Activated CD8-positive, alpha-beta memory T cell treated with anti-CD3 and anti-CD28 coated beads for 1 hour (primary cell): ENCODE data around the gene MAPK10.
"Not testable (repeated sequence)": the region's sequence is repeated elsewhere in the genome, so short reads cannot be mapped to it uniquely, and the experiment has no call there.

Experiments
- DNase-seq, 2 donors: peaks; one replicate each; pipeline ENCODE4 v3.0.0-alpha.2; 2020; ENCODE audit warnings: low read depth in 1 of 2; ENCODE audit errors: extremely low read depth in 1 of 2

Gene MAPK10

DNA sequence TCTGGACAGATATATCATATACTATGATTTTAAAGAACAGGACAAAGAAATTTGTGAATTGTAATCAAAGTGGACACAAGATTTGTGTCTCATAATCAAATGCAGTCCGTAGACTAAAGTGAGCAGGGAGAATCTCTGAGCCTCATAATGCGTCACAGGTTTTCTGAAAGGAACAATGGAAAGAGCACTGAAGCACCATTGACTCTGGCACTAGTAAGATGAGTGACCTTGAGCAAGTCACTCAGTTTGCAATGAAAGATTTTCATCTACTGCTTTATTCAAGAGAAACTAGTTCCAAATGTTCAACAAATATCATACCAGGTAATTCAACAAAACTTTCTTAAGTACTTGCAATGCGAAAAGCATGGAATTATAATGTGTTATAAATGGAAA lies 315.3 kb downstream of the MAPK10 start:
- DNase-seq: no peak

DNA sequence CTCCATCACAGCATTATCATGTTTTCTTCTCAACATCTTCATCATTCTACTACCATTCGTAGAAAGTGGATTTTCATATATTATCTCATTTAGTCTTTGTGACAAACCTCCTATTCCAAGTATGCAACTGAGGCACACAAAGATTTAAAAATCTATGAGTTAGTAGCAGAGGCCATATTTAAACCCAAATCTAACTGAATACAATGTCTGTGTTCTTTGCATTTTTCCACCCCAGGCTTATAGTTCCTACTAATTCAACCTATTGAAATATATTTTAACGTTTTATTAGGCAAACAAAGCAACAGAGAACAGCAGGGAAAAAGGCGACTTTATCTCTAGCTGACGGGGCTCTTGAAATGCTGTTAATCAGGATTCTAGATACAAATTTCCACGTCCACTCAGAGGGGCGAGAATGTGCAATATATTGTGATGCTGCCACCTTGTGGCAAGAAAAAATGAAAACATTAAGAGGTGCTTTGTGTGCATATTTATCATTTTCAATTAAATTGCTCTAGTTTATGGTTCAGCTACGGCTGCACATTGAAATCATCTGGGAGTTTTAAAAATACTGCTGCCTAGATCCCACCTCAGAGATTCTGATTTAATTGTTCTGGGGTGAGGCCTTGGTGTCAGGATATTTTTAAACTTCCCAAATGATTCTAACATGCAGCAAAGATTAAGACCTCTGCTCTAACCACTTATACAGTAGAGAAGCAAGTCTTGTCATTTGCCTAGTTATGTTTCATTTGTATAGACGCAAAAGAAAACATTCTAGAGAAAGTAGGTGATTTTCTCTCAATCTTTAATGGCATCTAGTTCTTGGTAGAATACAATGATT lies 315.9 kb downstream of the MAPK10 start:
- no peak for DNase-seq

DNA sequence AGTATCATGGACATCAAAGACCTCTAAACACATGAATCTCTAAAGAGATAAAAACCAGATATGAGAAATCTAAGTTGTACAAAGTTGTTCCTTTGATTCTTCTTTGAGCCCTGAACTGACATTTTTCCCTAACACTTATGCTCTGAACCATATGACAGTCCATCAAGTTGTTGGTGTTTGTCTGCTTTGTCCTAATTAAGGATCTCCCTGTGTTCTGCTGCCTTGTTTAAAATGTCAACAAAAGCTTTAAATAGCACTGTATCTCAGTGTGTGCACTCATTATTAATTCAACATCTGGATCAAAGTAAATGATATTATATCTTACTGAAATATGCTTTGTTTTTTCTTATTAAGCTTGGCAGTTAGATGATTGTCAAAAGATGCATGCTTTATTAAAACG lies 321.8 kb downstream of the MAPK10 start:
- no peak for DNase-seq

DNA sequence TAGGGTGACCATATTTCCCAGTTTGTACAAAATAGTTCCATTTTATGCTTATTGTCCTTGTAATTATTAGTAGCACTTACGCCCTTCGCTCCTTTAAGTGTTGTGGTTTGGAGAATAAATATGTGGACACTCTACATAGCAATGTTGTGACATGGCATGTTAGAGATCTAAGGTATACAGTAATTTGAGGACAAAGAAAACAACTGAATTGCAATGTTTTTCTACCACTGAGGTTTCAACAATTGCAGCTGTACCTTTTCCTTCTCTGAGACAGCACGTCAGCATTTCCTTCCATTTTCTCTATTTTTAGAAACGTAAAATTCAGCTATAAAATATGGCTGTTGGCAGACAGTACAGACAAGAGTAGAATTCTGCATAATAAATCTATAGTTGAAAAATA lies 323.1 kb downstream of the MAPK10 start:
- DNase-seq: no peak

DNA sequence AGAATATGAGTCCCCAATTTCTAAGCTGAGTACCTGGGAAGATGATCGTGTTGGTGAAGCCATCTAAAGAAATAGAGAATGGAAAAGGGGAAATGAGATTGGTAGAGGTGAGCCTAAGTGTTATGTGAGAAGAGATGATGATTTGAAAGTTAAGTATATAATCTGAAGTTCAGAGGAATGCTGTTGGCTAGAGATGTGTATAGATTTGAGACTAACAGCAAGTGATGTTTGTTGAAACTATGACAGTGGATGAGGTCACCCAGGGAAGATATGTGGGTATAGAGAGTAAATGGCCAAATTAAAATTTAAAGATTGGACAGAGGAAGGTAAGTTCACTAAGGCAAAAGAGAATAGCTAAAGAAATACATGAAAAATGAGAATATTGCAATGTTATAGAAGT lies 324.2 kb downstream of the MAPK10 start:
- DNase-seq: no peak

DNA sequence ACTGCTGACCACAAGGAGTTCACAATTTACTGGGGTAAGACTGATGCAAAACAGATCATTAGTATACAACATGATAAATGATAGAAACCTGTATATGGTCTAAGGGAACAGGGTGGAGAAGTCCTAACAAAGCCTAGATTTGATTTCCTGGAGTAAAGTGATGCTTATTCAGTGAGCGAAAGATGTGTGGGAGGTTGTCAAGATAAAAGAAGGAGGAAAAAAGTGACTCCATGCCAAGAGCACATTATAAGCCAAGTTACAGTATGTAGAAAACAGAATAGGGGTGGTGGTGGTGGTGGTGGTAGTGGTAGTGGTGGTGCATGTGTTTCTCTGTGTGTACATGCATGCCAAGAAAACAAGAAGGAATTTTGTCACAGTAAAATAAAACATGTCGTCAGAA lies 325.2 kb downstream of the MAPK10 start:
- no peak for DNase-seq

DNA sequence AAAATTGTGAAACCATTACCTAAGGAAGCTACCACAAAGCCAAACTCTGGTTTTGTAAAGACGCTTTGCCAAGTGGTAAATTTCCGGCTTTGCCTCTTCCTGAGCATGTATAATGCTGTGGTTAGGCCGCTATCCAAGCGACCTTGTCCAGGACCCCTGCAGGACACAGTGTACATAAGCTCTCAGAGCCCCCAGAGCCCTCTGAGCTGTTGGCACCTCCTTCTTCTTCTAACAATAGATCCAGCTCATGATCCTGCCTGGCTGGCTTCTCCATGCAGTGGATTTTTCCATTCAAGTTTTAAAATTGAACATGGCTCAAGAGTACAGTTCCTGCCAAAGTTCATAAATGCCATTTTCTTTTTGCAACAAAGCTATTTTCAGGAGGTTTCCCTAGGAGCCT lies 326.7 kb downstream of the MAPK10 start:
- DNase-seq: no peak

DNA sequence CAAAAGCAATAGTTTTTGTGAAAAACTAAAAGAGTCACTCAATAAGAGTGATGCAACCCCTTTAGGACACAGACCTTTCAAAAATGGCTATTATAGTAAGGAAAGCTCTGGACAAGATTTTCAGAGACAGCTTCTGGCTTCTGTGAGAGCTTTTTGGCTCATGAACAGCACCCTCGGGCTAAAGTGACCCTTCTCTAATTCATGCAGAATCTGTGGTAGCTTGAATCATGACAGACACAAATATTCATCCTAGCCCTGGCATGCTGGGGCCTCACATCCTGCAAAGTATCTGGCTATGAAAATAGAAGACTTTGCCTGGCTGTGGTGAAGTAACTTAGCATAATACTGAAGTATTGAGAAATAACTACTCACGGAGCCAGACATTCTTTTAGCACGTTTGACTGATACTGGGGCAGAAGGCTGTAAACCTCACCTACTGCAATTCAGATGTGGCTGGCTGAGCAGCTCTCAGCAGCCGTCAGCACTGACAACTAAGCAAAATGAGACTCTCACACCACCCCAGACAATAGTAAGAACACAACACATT lies 327.3 kb downstream of the MAPK10 start:
- no peak for DNase-seq

DNA sequence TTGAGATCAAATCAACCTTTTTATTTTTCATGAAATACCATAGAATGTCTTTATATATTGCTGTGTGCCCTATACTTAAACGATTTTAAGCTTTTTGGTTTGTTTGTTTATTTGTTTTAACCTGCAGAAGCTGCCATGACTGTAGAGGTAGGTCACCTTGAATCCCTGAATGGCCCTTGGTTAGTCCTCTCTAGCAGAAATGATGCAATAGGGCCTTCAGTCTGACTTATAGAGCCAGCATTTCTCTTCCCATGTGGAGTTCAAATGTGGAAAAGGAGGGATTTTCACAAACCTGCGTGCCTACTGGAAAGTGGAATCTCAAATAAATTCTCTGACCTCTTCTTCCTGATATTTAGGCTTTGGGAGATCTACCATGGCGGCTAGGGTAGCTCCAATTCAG lies 327.9 kb downstream of the MAPK10 start:
- no peak for DNase-seq

GRCh38 chr4:86026720-86027119 lies 333.1 kb downstream of the MAPK10 start:
- no peak for DNase-seq

DNA sequence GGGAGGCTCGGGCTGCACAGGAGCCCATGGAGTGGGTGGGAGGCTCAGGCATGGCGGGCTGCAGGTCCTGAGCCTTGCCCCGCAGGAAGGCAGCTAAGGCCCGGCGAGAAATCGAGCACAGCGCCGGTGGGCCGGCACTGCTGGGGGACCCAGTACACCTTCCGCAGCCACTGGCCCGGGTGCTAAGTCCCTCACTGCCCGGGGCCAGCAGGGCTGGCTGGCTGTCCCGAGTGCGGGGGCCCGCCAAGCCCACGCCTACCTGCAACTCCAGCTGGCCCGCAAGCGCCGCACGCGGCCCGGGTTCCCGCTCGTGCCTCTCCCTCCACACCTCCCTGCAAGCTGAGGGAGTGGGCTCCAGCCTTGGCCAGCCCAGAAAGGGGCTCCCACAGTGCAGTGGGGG lies 338.2 kb downstream of the MAPK10 start:
- DNase-seq: not testable (repeated sequence)

DNA sequence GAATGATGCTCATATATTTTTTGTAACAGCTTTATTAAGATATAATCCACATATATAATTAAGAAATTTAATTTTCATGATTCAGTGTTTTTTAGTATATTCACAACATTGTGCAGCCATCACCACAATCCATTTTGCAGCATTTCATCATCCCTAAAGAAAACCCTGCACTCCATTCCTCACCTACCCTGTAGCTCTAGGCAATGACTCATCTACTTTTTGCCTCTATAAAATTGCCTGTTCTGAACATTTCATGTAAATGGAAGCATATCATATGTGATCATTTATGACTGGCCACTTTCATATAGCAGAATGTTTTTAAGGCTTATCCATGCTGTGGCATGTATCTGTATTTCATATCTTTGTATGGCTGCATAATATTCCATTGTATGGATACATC lies 339.9 kb downstream of the MAPK10 start:
- DNase-seq: no peak

- no peak for DNase-seq
Observed at GRCh38 chr4:86019362-86019761, 340.5 kb downstream of the MAPK10 start.

DNA sequence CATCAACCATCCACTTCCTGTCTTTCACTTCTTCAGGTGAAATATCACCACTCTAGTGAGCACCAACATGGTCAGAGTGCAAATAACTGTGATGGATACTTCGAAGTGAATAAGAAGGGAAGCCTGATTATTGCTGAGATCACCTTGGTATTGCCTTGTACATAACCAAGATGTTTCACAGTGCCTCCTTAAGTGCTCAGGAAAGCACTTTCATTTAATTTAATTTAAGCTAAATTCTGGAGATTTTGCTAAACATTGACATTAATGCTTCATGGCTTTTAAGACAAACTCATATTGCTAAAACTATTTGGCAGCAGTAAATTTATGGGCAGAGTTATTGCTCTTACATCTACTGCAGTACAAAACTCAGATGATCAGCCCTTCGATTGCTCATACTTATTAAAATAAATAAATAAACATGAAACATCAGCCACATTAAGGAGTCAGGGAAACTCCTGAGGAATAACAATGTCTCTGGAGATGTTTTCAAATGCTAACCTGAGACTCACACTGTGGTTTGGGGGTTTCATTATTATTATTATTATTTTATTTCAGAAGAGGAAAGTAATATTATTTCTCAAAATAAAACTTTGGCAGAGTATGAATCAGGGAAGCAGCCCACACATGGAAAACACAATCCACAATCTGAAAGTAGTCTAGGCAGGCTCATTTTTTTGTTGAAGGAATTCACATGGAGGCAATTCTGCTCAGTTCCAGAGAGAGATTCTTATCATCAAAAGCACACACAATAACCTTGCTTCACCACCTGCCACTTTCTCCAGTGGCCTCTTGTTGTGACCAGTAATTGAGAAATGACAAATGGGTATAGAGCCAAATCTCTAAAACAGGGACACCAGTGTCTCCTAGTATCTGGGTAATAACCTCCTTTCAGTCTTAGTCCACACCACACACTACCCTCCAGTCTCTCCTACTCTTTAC lies 344.2 kb downstream of the MAPK10 start:
- no peak for DNase-seq

GRCh38 chr4:86014599-86014998 lies 345.3 kb downstream of the MAPK10 start:
- no peak for DNase-seq

GRCh38 chr4:86013621-86014020 lies 346.2 kb downstream of the MAPK10 start:
- DNase-seq: no peak

DNA sequence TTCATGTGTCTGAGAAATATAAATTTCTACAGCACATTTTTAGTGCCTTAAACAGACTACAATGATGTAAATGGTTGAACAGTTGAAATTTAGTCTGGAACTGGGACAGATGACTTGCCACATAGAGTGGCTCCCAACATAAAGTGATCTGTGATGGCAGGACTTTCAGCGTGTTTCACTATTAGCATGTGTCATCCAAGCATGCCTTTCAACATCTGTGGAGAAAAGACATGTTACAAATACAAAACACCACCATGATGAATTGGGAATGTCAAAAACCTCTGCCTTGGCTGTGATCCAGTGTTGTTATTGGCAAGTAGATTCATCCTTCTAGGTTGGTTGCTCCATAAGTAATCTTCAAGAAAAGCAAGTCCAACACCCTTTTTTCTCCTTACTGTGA lies 348.7 kb downstream of the MAPK10 start:
- DNase-seq: no peak

DNA sequence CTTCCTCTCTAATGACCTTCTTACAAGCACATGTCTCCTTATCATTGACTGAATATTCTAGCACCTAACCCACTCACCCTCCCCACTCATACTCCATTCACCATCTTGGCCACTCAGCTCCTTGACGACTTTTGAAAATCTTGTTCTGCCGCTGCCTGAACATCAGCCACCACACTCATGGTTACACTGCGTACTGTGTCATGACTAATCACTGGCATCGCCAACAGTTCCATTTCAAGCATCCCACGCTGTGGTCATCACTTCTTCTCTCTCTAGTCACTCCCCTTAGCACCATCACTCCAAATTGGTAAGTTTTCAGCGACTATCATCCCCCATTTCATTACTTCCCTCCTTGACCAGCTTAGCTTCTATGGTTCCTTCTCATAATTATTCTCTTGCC lies 352.8 kb downstream of the MAPK10 start:
- DNase-seq: no peak

DNA sequence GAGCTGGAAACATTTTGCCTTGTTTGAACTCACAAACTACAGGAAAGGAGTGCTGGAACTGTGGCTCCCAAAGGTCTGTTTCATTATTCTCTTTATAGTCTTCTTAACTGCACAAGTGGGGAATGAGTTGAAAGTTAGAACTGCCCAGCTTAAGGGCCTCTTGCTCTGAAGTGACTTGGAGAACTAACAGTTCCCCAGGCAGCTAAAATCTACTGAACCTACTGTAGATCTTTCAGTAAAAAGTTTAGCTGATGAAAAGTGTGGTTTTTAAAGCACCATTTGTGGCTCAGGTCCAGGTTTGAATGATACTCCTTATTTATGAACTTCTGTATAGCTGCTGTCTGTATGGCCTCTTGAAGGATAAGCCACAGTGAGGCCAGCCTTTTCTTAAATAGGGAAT lies 353.8 kb downstream of the MAPK10 start:
- no peak for DNase-seq

DNA sequence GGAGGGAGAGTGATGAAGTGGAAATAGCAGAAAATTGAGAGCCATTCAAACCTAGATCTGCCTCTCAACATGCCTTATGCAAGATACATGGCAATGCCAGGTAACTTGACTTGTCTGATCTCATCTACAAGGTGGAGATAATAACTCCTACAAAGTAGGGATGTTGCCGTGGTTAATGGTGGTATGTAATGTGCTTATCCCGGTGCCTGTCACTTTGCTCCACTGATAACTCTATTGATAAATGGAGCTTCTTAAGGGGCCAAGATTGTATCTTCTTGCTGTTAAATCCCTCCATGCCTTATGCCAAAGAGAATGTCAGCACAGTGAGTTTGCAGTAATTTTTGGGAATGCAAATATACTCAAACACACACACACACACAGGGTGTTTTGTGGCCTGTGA lies 355.8 kb downstream of the MAPK10 start:
- DNase-seq: no peak

DNA sequence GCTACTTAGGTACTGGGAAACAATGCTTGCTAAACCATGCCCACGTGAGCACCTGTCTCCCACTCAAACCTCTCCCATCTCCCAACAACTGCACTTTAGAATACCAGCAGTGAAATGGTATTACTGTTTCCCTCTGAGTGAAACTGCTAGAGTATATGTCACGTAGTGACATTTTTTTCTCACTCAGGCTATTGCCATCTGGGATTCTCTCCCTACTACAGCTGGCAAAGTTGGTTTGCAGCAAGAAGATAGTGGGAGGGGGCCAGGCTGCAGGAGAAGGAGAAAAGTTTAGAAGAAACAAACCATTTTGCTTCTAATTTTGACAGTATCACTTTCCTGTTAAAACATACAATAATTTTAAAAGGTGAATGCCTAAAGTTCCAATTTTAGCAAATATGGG lies 358.3 kb downstream of the MAPK10 start:
- no peak for DNase-seq

DNA sequence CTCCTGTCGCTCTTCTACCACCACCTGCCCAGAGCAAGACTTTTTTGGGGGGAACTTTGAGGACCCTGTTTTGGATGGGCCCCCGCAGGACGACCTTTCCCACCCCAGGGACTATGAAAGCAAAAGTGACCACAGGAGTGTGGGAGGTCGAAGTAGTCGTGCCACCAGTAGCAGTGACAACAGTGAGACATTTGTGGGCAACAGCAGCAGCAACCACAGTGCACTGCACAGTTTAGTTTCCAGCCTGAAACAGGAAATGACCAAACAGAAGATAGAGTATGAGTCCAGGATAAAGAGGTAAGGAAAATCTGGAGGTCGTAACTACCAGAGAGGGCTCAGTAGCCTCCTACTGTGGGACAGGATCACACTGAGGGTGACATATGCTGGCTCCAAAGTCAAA lies 364.5 kb downstream of the MAPK10 start:
- no peak for DNase-seq
